GM21360 (cell line): ENCODE measurements around the gene PFKFB1.
A peak's percentile ranks its signal among the peaks of the same experiment; 100 is the strongest.

Source experiments
- ATAC-seq: cut with Tn5 transposase; IDR thresholded peaks from one replicate; pipeline ENCODE4 v1.9.1; 2021; ENCODE audit warnings: mild to moderate bottlenecking, moderate library complexity; ENCODE audit not compliant: unreplicated experiment

Gene PFKFB1

DNA sequence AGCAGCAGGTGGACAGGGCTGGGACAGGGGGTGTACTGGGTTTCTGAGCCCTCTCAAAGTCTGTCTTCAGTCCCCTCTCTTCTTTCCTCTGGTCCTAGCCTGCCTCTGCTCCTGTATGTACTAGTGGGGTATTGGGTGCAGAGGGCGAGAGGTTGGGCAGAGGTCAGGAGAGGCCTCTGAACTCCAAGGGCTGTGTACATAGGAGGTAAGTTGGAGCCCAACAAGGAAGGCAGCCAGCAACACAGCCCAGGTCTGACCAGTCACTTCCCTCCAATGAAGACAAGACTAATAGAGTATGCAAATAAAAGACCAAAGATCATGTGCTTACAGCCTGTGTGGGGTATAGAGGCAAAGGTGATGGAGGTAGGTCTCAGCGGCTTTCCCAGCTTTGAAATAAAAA, at the start of gene PFKFB1:
PFKFB1 (minus strand) TSS at position 90 of the 400 bp plus-strand sequence. CDS start 181 bp downstream, outside the sequence.
- no peak for ATAC-seq

- no peak for ATAC-seq
These were observed 47.5 kb upstream of the PFKFB1 start for GRCh38 chrX:55041514-55041913.

DNA sequence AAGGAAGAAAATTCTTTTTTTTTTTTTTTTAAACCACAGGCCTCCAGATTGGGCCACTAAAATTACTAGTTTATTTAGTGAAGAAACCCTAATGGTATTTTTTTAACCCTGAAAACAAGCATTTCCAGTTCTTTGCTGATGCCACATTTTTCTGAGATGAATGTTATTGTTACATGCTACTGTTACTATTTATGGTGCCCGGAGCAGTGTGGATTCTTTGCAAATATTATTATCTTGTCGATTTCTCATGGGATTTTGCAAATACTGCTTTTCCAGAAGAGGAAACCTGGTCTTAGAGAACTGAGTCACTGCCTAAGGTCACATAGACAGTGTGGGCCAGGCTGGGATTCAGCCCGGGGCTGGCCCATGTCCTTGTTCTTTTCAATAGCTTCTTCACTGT, 45.5 kb upstream of the PFKFB1 start:
- no peak for ATAC-seq

- ATAC-seq, result no peak
These were observed 39.4 kb upstream of the PFKFB1 start for GRCh38 chrX:55033429-55033828.

DNA sequence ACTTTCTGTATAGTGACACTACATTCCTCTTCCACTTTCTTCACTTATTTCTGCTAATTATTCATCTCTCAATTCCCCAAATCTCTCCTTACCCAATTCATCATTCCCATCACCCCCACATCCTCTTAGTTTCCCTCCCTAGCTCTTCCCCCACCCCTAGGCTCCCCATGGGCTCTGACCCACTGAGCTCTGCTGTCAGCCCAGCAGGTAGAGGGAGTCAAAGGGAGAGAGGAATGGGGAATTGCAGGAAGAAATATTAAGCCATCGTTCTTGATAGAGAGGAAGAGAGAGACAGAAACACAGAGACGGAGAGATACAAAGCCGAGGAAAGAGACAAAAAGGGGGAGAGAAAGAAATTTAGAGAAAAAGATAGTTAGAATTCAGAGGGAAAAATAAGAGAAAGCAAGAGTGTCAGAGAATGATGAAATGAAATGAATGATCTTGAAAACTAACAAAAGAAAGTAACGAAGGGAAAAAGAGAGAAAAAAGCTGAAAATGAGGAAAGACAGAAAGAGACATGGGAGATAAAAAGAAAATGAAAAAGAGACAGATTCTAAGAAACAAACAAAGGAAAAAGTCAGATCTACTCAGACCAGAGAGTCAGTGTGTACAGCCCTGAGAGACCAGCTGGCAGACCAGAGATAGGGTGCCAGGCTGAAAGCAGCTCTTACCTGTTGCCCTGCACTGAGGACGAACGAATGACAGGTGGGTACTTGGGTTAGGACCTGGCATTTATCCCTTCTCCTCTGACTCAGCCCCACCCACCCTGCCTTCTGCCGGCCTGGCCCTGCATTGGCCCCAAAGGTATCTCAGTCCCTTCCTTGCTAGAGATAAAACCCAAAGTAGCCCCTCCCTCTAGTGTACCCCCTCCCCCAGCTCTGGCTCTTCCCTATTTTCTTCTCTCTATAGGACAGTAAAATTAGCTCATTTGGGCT, 36.5 kb upstream of the PFKFB1 start, which contains the start of gene ALAS2:
ALAS2 (minus strand) TSS at position 707 of the 935 bp plus-strand sequence. CDS start 4,977 bp downstream, outside the sequence.
- no peak for ATAC-seq

DNA sequence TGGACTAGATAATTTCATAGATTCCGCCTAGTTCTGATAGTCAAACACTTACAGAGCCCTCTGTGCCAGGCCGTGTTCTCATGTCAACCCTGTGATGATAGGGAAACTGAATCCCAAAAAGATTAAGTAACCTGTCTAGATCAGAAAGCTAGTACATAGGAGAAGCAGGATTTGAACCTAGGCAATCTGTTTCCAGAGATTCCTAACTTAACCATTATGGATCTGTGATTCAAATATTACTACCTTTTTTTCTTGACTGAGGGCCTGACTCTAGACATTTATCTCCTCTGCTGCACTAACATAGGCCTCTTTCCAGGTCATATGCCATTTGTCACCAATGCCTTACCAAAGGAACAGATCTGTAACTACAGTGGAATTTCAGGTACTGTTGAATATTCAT, 35.3 kb upstream of the PFKFB1 start:
- no peak for ATAC-seq

DNA sequence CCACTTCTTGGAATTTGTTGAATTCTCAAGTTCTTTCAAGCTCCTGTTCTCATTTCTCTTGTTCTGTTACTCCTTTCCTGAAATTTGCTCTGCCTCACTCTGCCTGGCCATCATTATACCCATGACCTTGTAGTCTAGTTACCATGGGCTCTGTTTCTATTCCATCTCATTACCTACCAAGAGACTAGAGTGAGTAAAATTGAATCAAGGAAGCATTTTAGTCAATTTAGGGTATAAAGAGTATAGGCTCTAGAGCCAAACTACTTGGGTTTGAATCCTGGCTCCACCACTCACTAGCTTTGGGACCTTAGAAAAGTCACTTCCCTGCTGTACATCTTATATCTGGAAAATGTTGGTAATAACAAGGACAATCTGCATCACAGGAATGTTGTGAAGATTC, 34.6 kb upstream of the PFKFB1 start:
- no peak for ATAC-seq

- no peak for ATAC-seq
These were observed 34.1 kb upstream of the PFKFB1 start for GRCh38 chrX:55028040-55028439.

DNA sequence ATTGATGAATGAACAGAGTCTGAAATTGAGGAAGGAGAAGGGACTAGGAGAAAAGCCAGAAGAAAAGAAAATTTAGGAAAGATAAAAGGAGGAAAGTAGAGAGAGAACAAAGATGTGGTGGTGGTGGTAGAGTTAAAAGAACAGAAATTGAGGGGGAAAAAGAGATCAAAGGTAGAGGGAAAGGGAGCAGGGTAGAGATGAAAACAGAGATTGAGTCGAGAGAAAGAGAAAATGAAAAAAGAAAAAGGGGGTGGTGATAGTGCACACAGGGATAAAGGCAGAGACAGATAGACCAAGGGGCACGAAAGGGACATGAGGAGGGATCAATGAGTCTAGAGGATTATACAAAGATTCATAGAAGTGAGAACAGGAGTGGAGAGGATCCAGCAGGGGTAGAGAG, 32.9 kb upstream of the PFKFB1 start:
- ATAC-seq, result no peak

- ATAC-seq, result no peak
These were observed 32.2 kb upstream of the PFKFB1 start for GRCh38 chrX:55026143-55026542.

GRCh38 chrX:55014897-55015299, 20.9 kb upstream of the PFKFB1 start:
- no peak for ATAC-seq

DNA sequence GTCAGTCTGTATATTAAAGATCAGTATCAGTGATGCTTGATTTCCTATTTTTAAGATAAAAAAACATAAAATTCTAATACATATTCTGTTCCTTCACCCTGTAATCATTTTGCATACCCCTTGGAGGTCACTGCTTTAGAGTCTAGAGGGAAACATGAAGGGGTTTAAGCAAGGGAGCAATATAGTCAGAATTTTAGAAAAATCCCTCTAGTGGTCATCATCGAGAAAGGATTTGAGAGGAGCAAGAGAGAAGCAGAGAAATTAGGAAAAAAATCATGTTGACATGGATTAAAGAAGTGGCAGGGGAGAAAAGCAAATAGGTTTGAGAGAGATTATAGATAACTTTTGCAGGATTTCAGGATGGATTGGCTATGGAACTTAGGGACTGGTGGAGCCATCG, 17.3 kb upstream of the PFKFB1 start:
- no peak for ATAC-seq

GRCh38 chrX:55008571-55009358, 14.8 kb upstream of the PFKFB1 start:
- no peak for ATAC-seq

- no peak for ATAC-seq
These were observed 13.7 kb upstream of the PFKFB1 start for GRCh38 chrX:55007656-55008055.

DNA sequence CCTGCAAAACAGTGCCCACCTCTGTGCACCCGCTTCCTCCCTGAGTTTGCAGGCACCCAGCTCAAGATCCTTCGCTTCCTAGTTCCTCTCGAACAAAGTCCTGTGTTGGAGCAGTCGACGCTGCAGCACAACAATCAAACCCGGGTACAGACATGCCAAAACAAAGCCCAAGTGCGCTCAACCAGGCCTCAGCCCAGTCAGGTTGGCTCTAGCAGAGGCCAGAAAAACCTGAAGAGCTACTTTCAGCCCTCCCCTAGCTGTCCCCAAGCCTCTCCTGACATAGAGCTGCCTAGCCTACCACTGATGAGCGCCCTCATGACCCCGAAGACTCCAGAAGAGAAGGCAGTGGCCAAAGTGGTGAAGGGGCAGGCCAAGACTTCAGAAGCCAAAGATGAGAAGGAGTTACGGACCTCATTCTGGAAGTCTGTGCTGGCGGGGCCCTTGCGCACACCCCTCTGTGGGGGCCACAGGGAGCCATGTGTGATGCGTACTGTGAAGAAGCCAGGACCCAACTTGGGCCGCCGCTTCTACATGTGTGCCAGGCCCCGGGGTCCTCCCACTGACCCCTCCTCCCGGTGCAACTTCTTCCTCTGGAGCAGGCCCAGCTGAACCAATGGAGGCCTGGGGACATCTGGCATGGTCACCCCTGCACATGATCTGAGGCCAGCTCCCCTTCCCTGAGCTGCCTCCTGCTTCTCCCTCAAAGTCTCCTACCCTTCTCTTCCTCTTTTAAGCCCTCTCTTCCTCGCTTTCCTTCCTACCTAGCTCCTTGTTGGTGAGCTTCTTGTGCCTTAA, 13.0 kb upstream of the PFKFB1 start:
- ATAC-seq, result no peak

- ATAC-seq, result no peak
These were observed 11.3 kb upstream of the PFKFB1 start for GRCh38 chrX:55005256-55005655.

DNA sequence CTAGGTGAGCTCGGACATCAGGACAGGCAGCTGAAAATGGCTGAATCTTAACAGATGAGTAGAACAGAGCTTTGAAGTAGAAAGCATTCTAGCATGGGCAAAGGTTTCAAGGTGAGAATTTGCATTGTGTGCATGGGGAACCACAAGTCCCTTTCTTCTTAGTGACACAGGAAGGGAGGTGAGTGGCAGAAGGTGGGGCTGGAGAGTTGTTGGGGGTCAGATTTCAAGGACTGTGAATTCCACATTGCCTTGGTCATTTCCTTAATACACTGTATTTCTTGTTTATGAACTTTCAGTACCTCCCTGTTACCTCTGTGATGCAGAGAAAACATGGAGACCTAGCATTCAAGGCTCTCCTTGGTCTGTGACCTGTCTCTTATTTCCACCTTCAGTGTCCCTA, 10.2 kb upstream of the PFKFB1 start:
- no peak for ATAC-seq

GRCh38 chrX:54999717-55000598, 6.0 kb upstream of the PFKFB1 start, which contains the start of gene APEX2:
TSS of gene APEX2 (plus strand) at chrX:55000363. CDS start at chrX:55000423, 60 bp downstream.
- ATAC-seq, result peak; percentile 92

DNA sequence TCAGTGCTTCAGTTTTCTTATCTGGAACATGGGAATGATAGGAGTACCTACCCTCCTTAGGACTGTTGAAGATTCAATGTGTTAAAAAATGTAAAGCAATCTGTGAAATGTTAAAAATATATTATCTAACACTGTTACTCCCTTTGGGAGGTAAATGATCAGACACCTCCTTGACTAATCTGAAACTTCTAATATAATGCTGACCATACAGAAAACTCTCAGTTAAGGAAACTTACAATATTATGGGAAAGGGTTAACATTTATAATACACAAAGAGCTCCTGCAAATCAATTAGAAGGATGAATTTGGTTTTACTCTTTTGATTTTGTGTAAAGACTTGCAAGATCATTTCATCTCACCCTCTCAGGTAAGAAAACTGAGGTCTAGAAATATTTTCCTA, 1.6 kb upstream of the PFKFB1 start:
- no peak for ATAC-seq
